Small intestine (tissue), 7 donors: ENCODE measurements around the gene EDRF1. TPM values are rescaled to one million over a fixed set of nuclear protein-coding genes. Genes with fewer than 3 reads are reported as not detected.

Experiments used
- DNase-seq, 2 donors: peaks; one replicate each; pipeline versions ENCODE4 v3.0.0 to v3.0.0-alpha.2; 2013
- FAIRE-seq: peaks from 2 replicates; lab custom pipeline; 2012; peaks lifted over from hg19 to GRCh38; lab: Jason Lieb, UNC
- H3K27ac ChIP-seq, 3 donors: one replicate each; pipeline ENCODE4 v1.5.1; 2013; ENCODE audit warnings: low read length in 2 of 3, mild to moderate bottlenecking in 2 of 3, control low read depth in 1 of 3, inconsistent platforms in 1 of 3, low read depth in 1 of 3, moderate library complexity in 1 of 3
- H3K27me3 ChIP-seq, 3 donors: one replicate each; pipeline ENCODE4 v1.6.1; 2013; ENCODE audit warnings: low read length in 3 of 3, inconsistent platforms in 1 of 3; ENCODE audit not compliant: control insufficient read depth in 3 of 3, insufficient read depth in 3 of 3
- H3K36me3 ChIP-seq, 3 donors: one replicate each; pipeline ENCODE4 v1.6.1; 2013; ENCODE audit warnings: low read length in 3 of 3, inconsistent platforms in 1 of 3, low read depth in 1 of 3, mild to moderate bottlenecking in 1 of 3, moderate library complexity in 1 of 3; ENCODE audit not compliant: control insufficient read depth in 3 of 3, insufficient read depth in 2 of 3
- H3K4me1 ChIP-seq, 3 donors: one replicate each; pipeline ENCODE4 v1.6.1; 2013; ENCODE audit warnings: low read length in 2 of 3, inconsistent platforms in 1 of 3, low read depth in 1 of 3, mild to moderate bottlenecking in 1 of 3, moderate library complexity in 1 of 3; ENCODE audit not compliant: control insufficient read depth in 3 of 3, insufficient read depth in 2 of 3
- H3K4me3 ChIP-seq, 3 donors: one replicate each; pipeline ENCODE4 v1.5.1; 2013; ENCODE audit warnings: low read length in 3 of 3, control low read depth in 1 of 3, inconsistent platforms in 1 of 3, low read depth in 1 of 3, mild to moderate bottlenecking in 1 of 3, moderate library complexity in 1 of 3
- H3K9me3 ChIP-seq, 2 donors: one replicate each; pipeline ENCODE4 v1.6.1; 2013; ENCODE audit warnings: low read depth in 1 of 2, low read length in 1 of 2; ENCODE audit not compliant: control insufficient read depth in 2 of 2, insufficient read depth in 1 of 2
- WGBS, 3 donors: extraction: QIAGEN DNeasy Blood & Tissue Kit; methylation state at CpG; one replicate each; pipeline ENCODE4 v1.1.7; 2013; 5-methylcytosine and 5-hydroxymethylcytosine counted together
- polyA plus RNA-seq, 4 donors: library from polyadenylated mRNA; stranded (reverse) in 3 of 4; unstranded in 1 of 4; fragments of 200-250 nt in 3 of 4; fragments of 120-200 nt in 1 of 4; gene quantifications; one replicate each; pipeline versions ENCODE4 v1.2.1 to v1.2.3, GENCODE V29; 2013
- donor health status: healthy with polysubstance abuse.
- donor health status: control.
- donor health status: control.
- donor health status: Bipolar disorder and iron deficiency.
- donor health status: healthy.

EDRF1 gene
- polyA plus RNA-seq, 4 donors: 8.6 to 30.4 (median 11.2) TPM

GRCh38 chr10:125782054-125782453 lies 62.5 kb downstream of the EDRF1 start:
- Histone ChIP-seq H3K4me3 (no peak overlapping the region), H3K9me3 (peaks cover 0 to 9% of the 10 kb centered on the region in 2 donors), H3K27ac (no peak overlapping the region), H3K36me3 (peaks cover 0 to 3% (median 2%) of the 10 kb centered on the region in 3 donors), H3K27me3 (no peaks in the 10 kb centered on the region), H3K4me1 (no peaks in the 10 kb centered on the region)
- DNase-seq: no peak
- no peak for FAIRE-seq
- 86 to 94% (median 91%) methylated on average over 11 of the region's 11 CpGs for WGBS, 3 donors

DNA sequence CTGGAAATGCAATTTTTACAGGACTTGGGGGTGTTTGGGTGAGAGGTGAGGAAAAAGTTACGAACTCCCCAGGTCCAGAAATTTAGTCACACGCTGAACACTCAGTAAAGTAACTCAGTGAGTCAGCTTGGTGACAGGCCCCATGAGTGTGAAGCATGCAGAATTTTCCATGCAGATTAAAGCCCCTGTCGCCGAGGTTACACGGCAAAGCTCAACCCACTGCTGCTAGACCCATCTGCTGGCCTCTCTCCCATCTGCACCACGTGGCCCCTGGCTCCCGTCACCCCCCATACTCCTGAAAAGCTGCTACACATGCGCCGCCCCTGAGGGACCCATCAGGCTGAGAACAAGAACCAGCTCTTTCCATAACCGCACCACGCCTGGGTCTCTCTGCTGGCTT lies 63.1 kb downstream of the EDRF1 start:
- DNase-seq: no peak
- H3K27ac ChIP-seq: no peak overlapping the region
- peaks cover 0 to 9% of the 10 kb centered on the region in 2 donors for H3K9me3 ChIP-seq
- 89 to 90% (median 89%) methylated on average over 11 of the region's 11 CpGs for WGBS, 3 donors
- H3K36me3 ChIP-seq: peaks cover 0 to 6% (median 5%) of the 10 kb centered on the region in 3 donors
- no peak for FAIRE-seq
- no peaks in the 10 kb centered on the region for H3K4me1 ChIP-seq
- H3K27me3 ChIP-seq: no peaks in the 10 kb centered on the region
- H3K4me3 ChIP-seq: no peak overlapping the region

- no peak for DNase-seq
- Histone ChIP-seq H3K4me3 (no peak overlapping the region), H3K4me1 (no peaks in the 10 kb centered on the region), H3K27me3 (no peaks in the 10 kb centered on the region), H3K27ac (no peak overlapping the region), H3K9me3 (peaks cover 0 to 9% of the 10 kb centered on the region in 2 donors), H3K36me3 (peaks cover 0 to 6% (median 5%) of the 10 kb centered on the region in 3 donors)
- 91 to 94% (median 91%) methylated on average over 7 of the region's 7 CpGs for WGBS, 3 donors
- no peak for FAIRE-seq
Measured at GRCh38 chr10:125783408-125783807, 63.9 kb downstream of the EDRF1 start.

DNA sequence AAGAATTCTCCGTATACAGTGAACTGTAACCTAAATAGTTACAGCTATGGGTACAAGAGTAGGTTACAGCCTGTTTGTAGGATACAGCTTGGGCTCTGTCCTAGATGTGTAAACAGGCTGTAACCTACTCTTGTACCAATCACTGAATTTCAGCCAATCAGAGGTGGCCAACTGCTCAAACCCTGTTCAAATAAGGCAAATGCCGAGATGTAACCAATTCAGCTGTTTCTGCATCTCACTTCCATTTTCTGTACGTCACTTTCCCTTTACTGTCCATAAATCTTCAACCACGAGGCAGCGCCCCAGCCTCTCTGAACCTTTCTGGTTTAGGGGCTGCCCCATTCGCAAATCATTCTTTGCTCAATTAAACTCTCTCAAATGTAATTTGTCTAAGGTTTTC lies 64.4 kb downstream of the EDRF1 start:
- 73 to 90% (median 86%) methylated on average over 6 of the region's 6 CpGs for WGBS, 3 donors
- no peak overlapping the region for H3K4me3 ChIP-seq
- H3K27me3 ChIP-seq: no peaks in the 10 kb centered on the region
- DNase-seq: no peak
- FAIRE-seq: no peak
- no peak overlapping the region for H3K27ac ChIP-seq
- H3K9me3 ChIP-seq: peaks cover 0 to 9% of the 10 kb centered on the region in 2 donors
- H3K4me1 ChIP-seq: no peaks in the 10 kb centered on the region
- H3K36me3 ChIP-seq: peaks cover 0 to 12% (median 5%) of the 10 kb centered on the region in 3 donors

DNA sequence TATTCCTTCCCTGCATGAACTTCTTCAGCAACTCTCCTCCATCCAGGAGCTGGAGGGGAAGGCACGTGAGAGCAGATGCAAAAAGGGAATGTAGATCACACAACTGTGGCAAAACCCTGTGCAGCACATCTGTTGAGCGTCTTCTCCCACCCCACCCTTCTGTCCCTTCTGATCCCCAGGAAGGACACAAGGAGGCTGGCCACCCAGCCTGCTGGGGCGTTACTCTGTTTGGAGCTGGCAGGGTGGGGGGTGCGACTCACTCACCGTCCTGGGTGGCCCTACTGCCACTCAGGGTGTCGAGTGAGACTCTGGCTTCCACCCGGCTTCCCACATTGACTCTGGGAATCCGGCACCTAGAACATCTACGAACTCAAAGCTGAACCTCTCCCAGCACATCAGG lies 66.3 kb downstream of the EDRF1 start:
- Histone ChIP-seq H3K4me1 (no peaks in the 10 kb centered on the region), H3K27me3 (no peaks in the 10 kb centered on the region), H3K27ac (no peak overlapping the region), H3K36me3 (peaks cover 0 to 22% (median 5%) of the 10 kb centered on the region in 3 donors), H3K9me3 (no peaks in the 10 kb centered on the region), H3K4me3 (no peak overlapping the region)
- 69 to 79% (median 75%) methylated on average over 9 of the region's 9 CpGs for WGBS, 3 donors
- no peak for FAIRE-seq
- DNase-seq: no peak

DNA sequence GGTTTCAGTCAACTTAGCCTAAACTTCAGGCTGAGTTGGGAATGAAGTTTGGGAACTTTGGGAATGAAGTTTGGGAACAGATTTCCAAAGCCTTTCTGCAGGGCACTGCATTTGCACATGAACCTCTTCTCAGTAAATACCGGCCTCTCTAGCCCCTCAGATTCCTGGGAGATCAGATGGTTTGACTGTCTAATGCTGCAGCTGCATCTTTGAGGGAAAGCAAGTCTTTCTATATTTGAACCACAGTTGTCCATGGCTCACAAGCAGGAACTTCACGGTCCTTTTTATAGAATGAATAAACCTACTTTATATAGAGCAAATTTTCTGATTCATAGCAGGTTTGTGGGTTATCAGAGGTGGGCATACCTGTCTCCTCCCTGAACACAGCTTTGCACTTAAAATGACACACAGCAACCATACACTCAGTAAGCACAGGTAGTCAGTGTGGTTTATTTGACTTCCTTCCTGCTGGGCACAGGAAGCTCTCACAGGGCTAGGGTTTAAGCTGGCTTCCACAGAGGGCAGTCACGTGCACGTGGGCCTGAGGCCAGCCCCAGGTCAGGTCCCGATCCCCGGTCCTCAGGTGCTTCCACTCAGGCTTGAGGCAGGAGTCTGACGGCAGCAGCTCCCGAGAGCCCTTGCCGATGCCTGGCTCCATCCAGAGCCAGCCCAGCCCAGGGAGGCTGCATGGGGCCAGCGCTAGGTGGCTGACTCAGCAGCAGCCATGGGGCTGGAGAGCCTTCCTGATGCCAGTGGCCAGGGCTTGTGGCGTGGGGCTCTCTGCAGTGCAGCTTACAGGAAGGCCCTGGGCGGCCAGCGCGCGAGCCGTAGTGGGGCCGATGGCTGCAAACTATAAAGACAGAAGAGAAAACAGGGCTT lies 68.9 kb downstream of the EDRF1 start:
- no peak for FAIRE-seq
- no peaks in the 10 kb centered on the region for H3K27me3 ChIP-seq
- H3K27ac ChIP-seq: no peak overlapping the region
- H3K36me3 ChIP-seq: peaks cover 5 to 37% (median 6%) of the 10 kb centered on the region in 3 donors
- H3K9me3 ChIP-seq: no peaks in the 10 kb centered on the region
- WGBS, 3 donors: 86 to 93% (median 87%) methylated on average over 17 of the region's 17 CpGs
- peak in 1 of 2 donors; percentile 4 for DNase-seq
- no peaks in the 10 kb centered on the region for H3K4me1 ChIP-seq
- no peak overlapping the region for H3K4me3 ChIP-seq

GRCh38 chr10:125792342-125793300 lies 73.1 kb downstream of the EDRF1 start:
- H3K27me3 ChIP-seq: no peaks in the 10 kb centered on the region
- FAIRE-seq (no peak), DNase-seq (no peak)
- no peaks in the 10 kb centered on the region for H3K9me3 ChIP-seq
- peaks cover 8 to 55% (median 9%) of the 10 kb centered on the region in 3 donors for H3K36me3 ChIP-seq
- no peak overlapping the region for H3K4me3 ChIP-seq
- 87 to 92% (median 92%) methylated on average over 14 of the region's 14 CpGs for WGBS, 3 donors
- H3K4me1 ChIP-seq: no peaks in the 10 kb centered on the region
- no peak overlapping the region for H3K27ac ChIP-seq

DNA sequence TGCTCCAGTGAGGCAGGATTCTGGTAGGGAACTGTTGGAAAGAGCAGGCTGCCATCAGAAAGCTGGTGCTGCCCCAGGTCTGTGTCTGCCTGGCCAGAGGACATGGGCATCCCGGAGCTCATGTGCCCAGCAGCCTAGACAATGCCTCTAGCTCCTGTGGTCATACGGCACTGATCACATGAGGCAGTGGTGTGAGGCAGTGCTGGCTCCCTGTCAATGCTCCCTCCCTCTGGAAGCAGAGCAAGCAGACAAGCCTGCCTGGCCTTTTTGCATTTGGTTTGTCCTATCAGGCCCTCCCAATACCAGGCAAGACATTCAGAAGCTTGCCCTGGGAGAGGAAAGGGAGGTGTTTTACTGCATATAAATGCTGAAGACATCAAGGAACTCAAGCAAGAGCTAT lies 75.6 kb downstream of the EDRF1 start:
- no peak overlapping the region for H3K27ac ChIP-seq
- DNase-seq (no peak), FAIRE-seq (no peak)
- H3K4me1 ChIP-seq: no peaks in the 10 kb centered on the region
- H3K4me3 ChIP-seq: no peak overlapping the region
- no peaks in the 10 kb centered on the region for H3K27me3 ChIP-seq
- peaks cover 10 to 51% (median 11%) of the 10 kb centered on the region in 3 donors for H3K36me3 ChIP-seq
- H3K9me3 ChIP-seq: no peaks in the 10 kb centered on the region
- 92 to 96% (median 95%) methylated on average over 2 of the region's 2 CpGs for WGBS, 3 donors
